ENCODE data around the gene SH3RF1.

The SH3RF1 gene

DNA sequence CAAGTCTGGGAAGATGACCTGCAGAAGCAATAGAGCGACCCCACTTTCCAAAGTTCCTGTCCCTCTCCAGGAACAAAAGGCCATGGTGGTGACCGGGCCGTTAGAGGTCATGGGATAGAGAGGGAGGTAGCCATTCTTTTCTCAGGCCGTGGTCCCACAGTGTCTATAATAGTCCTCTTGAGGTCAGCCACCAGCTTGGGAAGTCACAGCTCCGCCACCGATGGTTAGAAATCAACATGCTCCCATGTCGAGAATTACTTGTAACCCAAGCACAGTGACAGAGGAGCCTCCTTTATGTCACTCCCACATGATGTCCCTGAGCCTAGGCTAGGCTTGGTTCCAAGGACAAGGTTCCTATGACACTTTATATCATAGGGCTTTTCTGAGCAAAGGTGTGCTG, 212.4 kb downstream of the SH3RF1 start:
- Histone ChIP-seq H3K9me3 (ENCODE audit: control insufficient read depth, insufficient read depth, low read length) (no peaks in the 10 kb centered on the region), H3K27ac (ENCODE audit: low read depth, low read length) (no peak overlapping the region), H3K9me2 (replicated peaks; ENCODE audit: control insufficient read depth, low read length) (no peaks in the 10 kb centered on the region), H3F3A (ENCODE audit: control insufficient read depth, insufficient read depth) (no peaks in the 10 kb centered on the region), H3K4me2 (ENCODE audit: low read length) (no peak overlapping the region), H4K20me1 (ENCODE audit: control insufficient read depth, insufficient read depth, low read depth, low read length) (no peaks in the 10 kb centered on the region), H3K27me3 (ENCODE audit: control insufficient read depth, low read length) (no peaks in the 10 kb centered on the region), H3K79me2 (ENCODE audit: control insufficient read depth, low read length) (no peaks in the 10 kb centered on the region), H3K4me1 (ENCODE audit: control insufficient read depth, low read length) (no peaks in the 10 kb centered on the region), H3K4me3 (ENCODE audit: low read length) (no peak overlapping the region), H3K36me3 (ENCODE audit: control insufficient read depth, low read length) (no peaks in the 10 kb centered on the region)
- TF ChIP-seq, protein P1, sequence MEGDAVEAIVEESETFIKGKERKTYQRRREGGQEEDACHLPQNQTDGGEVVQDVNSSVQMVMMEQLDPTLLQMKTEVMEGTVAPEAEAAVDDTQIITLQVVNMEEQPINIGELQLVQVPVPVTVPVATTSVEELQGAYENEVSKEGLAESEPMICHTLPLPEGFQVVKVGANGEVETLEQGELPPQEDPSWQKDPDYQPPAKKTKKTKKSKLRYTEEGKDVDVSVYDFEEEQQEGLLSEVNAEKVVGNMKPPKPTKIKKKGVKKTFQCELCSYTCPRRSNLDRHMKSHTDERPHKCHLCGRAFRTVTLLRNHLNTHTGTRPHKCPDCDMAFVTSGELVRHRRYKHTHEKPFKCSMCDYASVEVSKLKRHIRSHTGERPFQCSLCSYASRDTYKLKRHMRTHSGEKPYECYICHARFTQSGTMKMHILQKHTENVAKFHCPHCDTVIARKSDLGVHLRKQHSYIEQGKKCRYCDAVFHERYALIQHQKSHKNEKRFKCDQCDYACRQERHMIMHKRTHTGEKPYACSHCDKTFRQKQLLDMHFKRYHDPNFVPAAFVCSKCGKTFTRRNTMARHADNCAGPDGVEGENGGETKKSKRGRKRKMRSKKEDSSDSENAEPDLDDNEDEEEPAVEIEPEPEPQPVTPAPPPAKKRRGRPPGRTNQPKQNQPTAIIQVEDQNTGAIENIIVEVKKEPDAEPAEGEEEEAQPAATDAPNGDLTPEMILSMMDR (IDR thresholded peaks at IDR 0.05; ENCODE audit: low read depth, low read length, poor library complexity, severe bottlenecking) = no peak
- no peak for TF ChIP-seq EZH2phosphoT487 (IDR thresholded peaks at IDR 0.05; ENCODE audit: borderline replicate concordance, low read length)

DNA sequence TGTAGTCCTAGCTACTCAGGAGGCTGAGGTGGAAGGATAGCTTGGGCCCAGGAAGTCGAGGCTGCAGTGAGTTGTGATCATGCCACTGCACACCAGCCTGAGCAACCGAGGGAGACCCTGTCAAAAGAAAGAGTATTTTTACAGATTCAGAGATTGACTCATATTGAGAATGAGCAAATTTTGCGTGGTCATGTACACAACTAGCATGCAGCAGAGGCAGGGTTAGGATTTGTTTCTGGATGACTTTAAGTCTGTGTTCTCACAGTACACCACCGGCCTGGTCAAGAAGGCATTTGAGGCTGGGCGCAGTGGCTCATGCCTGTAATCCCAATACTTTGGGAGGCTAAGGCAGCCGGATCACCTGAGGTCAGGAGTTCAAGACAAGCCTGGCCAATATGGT, 215.9 kb downstream of the SH3RF1 start:
- Histone ChIP-seq H3K79me2 (ENCODE audit: control insufficient read depth, low read length) (no peaks in the 10 kb centered on the region), H3K36me3 (ENCODE audit: control insufficient read depth, low read length) (no peaks in the 10 kb centered on the region), H3K4me1 (ENCODE audit: control insufficient read depth, low read length) (no peaks in the 10 kb centered on the region), H3K9me3 (ENCODE audit: control insufficient read depth, insufficient read depth, low read length) (no peaks in the 10 kb centered on the region), H3K4me2 (ENCODE audit: low read length) (no peak overlapping the region), H3K27ac (ENCODE audit: low read depth, low read length) (no peak overlapping the region), H3K27me3 (ENCODE audit: control insufficient read depth, low read length) (no peaks in the 10 kb centered on the region), H3F3A (ENCODE audit: control insufficient read depth, insufficient read depth) (no peaks in the 10 kb centered on the region), H3K9me2 (replicated peaks; ENCODE audit: control insufficient read depth, low read length) (no peaks in the 10 kb centered on the region), H3K4me3 (ENCODE audit: low read length) (no peak overlapping the region), H4K20me1 (ENCODE audit: control insufficient read depth, insufficient read depth, low read depth, low read length) (no peaks in the 10 kb centered on the region)
- TF ChIP-seq, protein P1 (IDR thresholded peaks at IDR 0.05; ENCODE audit: low read depth, low read length, poor library complexity, severe bottlenecking) = no peak
- TF ChIP-seq EZH2phosphoT487 (IDR thresholded peaks at IDR 0.05; ENCODE audit: borderline replicate concordance, low read length) = no peak

DNA sequence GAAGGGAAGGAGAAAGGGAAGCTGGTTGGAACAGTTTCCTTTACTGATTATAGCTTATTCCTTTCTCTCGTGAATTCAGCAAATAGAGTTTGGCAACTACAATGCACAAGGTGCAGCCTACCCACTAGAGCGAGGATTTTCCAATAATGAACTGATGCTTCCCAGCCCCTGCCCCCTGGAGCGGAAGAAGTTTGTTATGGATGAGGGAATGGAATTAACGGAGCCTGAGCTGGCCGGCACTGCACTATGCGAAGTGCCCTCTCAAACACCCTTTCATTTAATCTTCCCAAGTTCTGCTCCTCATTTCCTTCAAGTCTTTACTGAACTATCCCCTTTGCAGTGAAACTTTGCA, 218.2 kb downstream of the SH3RF1 start:
- no peaks in the 10 kb centered on the region for H3K9me2 ChIP-seq (replicated peaks; ENCODE audit: control insufficient read depth, low read length)
- H3K4me3 ChIP-seq (ENCODE audit: low read length) = no peak overlapping the region
- no peaks in the 10 kb centered on the region for H3K9me3 ChIP-seq (ENCODE audit: control insufficient read depth, insufficient read depth, low read length)
- TF ChIP-seq, protein P1 (IDR thresholded peaks at IDR 0.05; ENCODE audit: low read depth, low read length, poor library complexity, severe bottlenecking) = no peak
- no peak for TF ChIP-seq EZH2phosphoT487 (IDR thresholded peaks at IDR 0.05; ENCODE audit: borderline replicate concordance, low read length)
- H3K36me3 ChIP-seq (ENCODE audit: control insufficient read depth, low read length) = no peaks in the 10 kb centered on the region
- no peaks in the 10 kb centered on the region for H3K27me3 ChIP-seq (ENCODE audit: control insufficient read depth, low read length)
- H3K79me2 ChIP-seq (ENCODE audit: control insufficient read depth, low read length) = no peaks in the 10 kb centered on the region
- no peaks in the 10 kb centered on the region for H4K20me1 ChIP-seq (ENCODE audit: control insufficient read depth, insufficient read depth, low read depth, low read length)
- no peaks in the 10 kb centered on the region for H3K4me1 ChIP-seq (ENCODE audit: control insufficient read depth, low read length)
- H3K27ac ChIP-seq (ENCODE audit: low read depth, low read length) = no peak overlapping the region
- no peaks in the 10 kb centered on the region for H3F3A ChIP-seq (ENCODE audit: control insufficient read depth, insufficient read depth)
- no peak overlapping the region for H3K4me2 ChIP-seq (ENCODE audit: low read length)

Measured in DOHH2 (cell line).